HuH-7 (cell line): ENCODE results near the gene ABCC9.
"Not testable (repeated sequence)": the region's sequence is repeated elsewhere in the genome, so short reads cannot be mapped to it uniquely, and the experiment has no call there.

ENCODE experiments used
- DNase-seq: peaks from one replicate; pipeline ENCODE4 v3.0.0; 2011; ENCODE audit warnings: low spot score

ABCC9 gene

GRCh38 chr12:21933656-21934055 lies 7.6 kb downstream of the ABCC9 start:
- no peak for DNase-seq

- not testable (repeated sequence) for DNase-seq
Measured at GRCh38 chr12:21929972-21930371, 11.3 kb downstream of the ABCC9 start.

GRCh38 chr12:21925296-21925913 lies 15.8 kb downstream of the ABCC9 start:
- DNase-seq, result no peak

GRCh38 chr12:21921436-21921835 lies 19.8 kb downstream of the ABCC9 start:
- no peak for DNase-seq

- no peak for DNase-seq
Measured at GRCh38 chr12:21918456-21918855, 22.8 kb downstream of the ABCC9 start.

- no peak for DNase-seq
Measured at GRCh38 chr12:21913823-21914222, 27.4 kb downstream of the ABCC9 start.

- DNase-seq, result no peak
Measured at GRCh38 chr12:21912318-21912717, 28.9 kb downstream of the ABCC9 start.

- DNase-seq, result no peak
Measured at GRCh38 chr12:21911832-21912231, 29.4 kb downstream of the ABCC9 start.

GRCh38 chr12:21910657-21911056 lies 30.6 kb downstream of the ABCC9 start:
- DNase-seq, result no peak

- DNase-seq, result no peak
Measured at GRCh38 chr12:21907948-21908837, 33.0 kb downstream of the ABCC9 start.

- DNase-seq, result no peak
Measured at GRCh38 chr12:21906919-21907493, 34.2 kb downstream of the ABCC9 start.

GRCh38 chr12:21899532-21899931 lies 41.7 kb downstream of the ABCC9 start:
- not testable (repeated sequence) for DNase-seq

- DNase-seq, result no peak
Measured at GRCh38 chr12:21895651-21896050, 45.6 kb downstream of the ABCC9 start.

GRCh38 chr12:21894792-21895595 lies 46.2 kb downstream of the ABCC9 start:
- no peak for DNase-seq

GRCh38 chr12:21893924-21894323 lies 47.3 kb downstream of the ABCC9 start:
- DNase-seq, result no peak

- DNase-seq, result no peak
Measured at GRCh38 chr12:21892341-21892740, 48.9 kb downstream of the ABCC9 start.

- no peak for DNase-seq
Measured at GRCh38 chr12:21891751-21892217, 49.4 kb downstream of the ABCC9 start.

GRCh38 chr12:21888276-21888863 lies 52.9 kb downstream of the ABCC9 start:
- no peak for DNase-seq

- DNase-seq, result no peak
Measured at GRCh38 chr12:21884936-21885335, 56.3 kb downstream of the ABCC9 start.

- no peak for DNase-seq
Measured at GRCh38 chr12:21882635-21883034, 58.6 kb downstream of the ABCC9 start.

GRCh38 chr12:21881965-21882364 lies 59.3 kb downstream of the ABCC9 start:
- no peak for DNase-seq

GRCh38 chr12:21879312-21879711 lies 61.9 kb downstream of the ABCC9 start:
- DNase-seq, result no peak
